HCT116 (cell line): ENCODE measurements around the gene ERRFI1. TPM values are rescaled to one million over a fixed set of nuclear protein-coding genes. Genes with fewer than 3 reads are reported as not detected.

Source experiments
- ATAC-seq: fragments of 200-7000 bp; cut with Tn5 transposase; 2 replicates; pipeline ENCODE4 v1.9.1; 2020; ENCODE audit warnings: mild to moderate bottlenecking, moderate library complexity
- BruUV-seq: library from RNA; stranded (reverse); fragments of 400-500 nt; replicated peaks from 2 replicates; lab custom pipeline; 2021; lab: Mats Ljungman, UMichigan
- CTCF ChIA-PET: fragments of 300-600 bp; sonication (Branson Sonifier 250); formaldehyde crosslinking; loops from one replicate; lab custom pipeline; 2021; ENCODE audit warnings: antibody characterized with exemption; lab: Charles Lee
- POLR2A ChIA-PET: fragments of 300-600, 350-600 bp; sonication (Branson Sonifier 250); formaldehyde crosslinking; loops from one replicate; lab custom pipeline; 2021; ENCODE audit warnings: antibody characterized with exemption; lab: Charles Lee
- RAD21 ChIA-PET, 2 experiments: fragments of 300-600 bp; sonication (Branson Sonifier 250); formaldehyde crosslinking; loops; one replicate each; lab custom pipeline; 2023; ENCODE audit warnings: low total read pairs in 2 of 2; ENCODE audit not compliant: uncharacterized antibody in 2 of 2, unreplicated experiment in 2 of 2, low non-redundant PET in 1 of 2; lab: Charles Lee
- DNase-seq: peaks from one replicate; pipeline ENCODE4 v3.0.0-alpha.2; 2010; ENCODE audit warnings: low read depth, low spot score
- H2AFZ ChIP-seq: fragments of 200-600 bp; shearing (Covaris generic), sonication (generic); 2 replicates; pipeline ENCODE4 v1.6.1; 2017; ENCODE audit warnings: low read depth, mixed run types, mixed read lengths, antibody characterized with exemption, low read length; ENCODE audit not compliant: poor library complexity, severe bottlenecking
- H3K27ac ChIP-seq: 2 replicates; pipeline ENCODE4 v1.5.1; 2012; ENCODE audit warnings: low read depth, low read length
- H3K27me3 ChIP-seq: fragments of 200-600 bp; sonication (generic); 2 replicates; pipeline ENCODE4 v1.6.1; 2016; ENCODE audit warnings: mixed run types, low read length, mixed read lengths; ENCODE audit not compliant: insufficient read depth
- H3K36me3 ChIP-seq, 2 experiments: fragments of 200-500 bp in 1 of 2; fragments of 200-600 bp in 1 of 2; sonication (Bioruptor generic) in 1 of 2; sonication (generic) in 1 of 2; 2 replicates each; pipeline versions ENCODE4 v1.5.1 to v1.6.1; 2014 to 2016; ENCODE audit warnings: low read length in 2 of 2, inconsistent platforms in 1 of 2, mixed read lengths in 1 of 2, mixed run types in 1 of 2; ENCODE audit not compliant: insufficient read depth in 2 of 2, control insufficient read depth in 1 of 2
- H3K4me1 ChIP-seq, 2 experiments: fragments of 200-600 bp in 1 of 2; sonication (generic) in 1 of 2; 2 replicates each; pipeline versions ENCODE4 v1.5.1 to v1.6.1; 2012 to 2017; ENCODE audit warnings: low read length in 2 of 2, inconsistent platforms in 1 of 2, mild to moderate bottlenecking in 1 of 2, mixed read lengths in 1 of 2, mixed run types in 1 of 2, moderate library complexity in 1 of 2; ENCODE audit not compliant: insufficient read depth in 2 of 2, control insufficient read depth in 1 of 2
- H3K4me2 ChIP-seq: fragments of 200-600 bp; sonication (generic); 2 replicates; pipeline ENCODE4 v1.6.1; 2017; ENCODE audit warnings: mixed run types, low read length, mixed read lengths
- H3K4me3 ChIP-seq, 2 experiments: fragments of 200-600 bp in 1 of 2; sonication (generic) in 1 of 2; replicated peaks in 1 of 2; 2 replicates each; pipeline ENCODE4 v1.5.1; 2011 to 2016; ENCODE audit warnings: low read length in 2 of 2, control low read depth in 1 of 2, low read depth in 1 of 2, mild to moderate bottlenecking in 1 of 2, mixed read lengths in 1 of 2, mixed run types in 1 of 2
- H3K79me2 ChIP-seq: fragments of 200-600 bp; sonication (generic); 2 replicates; pipeline ENCODE4 v1.6.1; 2017; ENCODE audit warnings: mild to moderate bottlenecking, mixed run types, low read length, moderate library complexity, mixed read lengths; ENCODE audit not compliant: insufficient read depth
- H3K9ac ChIP-seq: fragments of 200-600 bp; sonication (generic); 2 replicates; pipeline ENCODE4 v1.6.1; 2016; ENCODE audit warnings: low read length, mixed read lengths
- H3K9me2 ChIP-seq: fragments of 200-600 bp; sonication (generic), shearing (Covaris generic); 2 replicates; pipeline ENCODE4 v1.6.1; 2017; ENCODE audit warnings: mixed run types, mild to moderate bottlenecking, moderate library complexity; ENCODE audit not compliant: insufficient read depth
- H3K9me3 ChIP-seq, 2 experiments: fragments of 200-500 bp in 1 of 2; fragments of 200-600 bp in 1 of 2; sonication (Bioruptor generic) in 1 of 2; sonication (generic) in 1 of 2; 2 replicates each; pipeline ENCODE4 v1.6.1; 2014 to 2017; ENCODE audit warnings: low read length in 2 of 2, mixed read lengths in 2 of 2, inconsistent platforms in 1 of 2, low read depth in 1 of 2, mild to moderate bottlenecking in 1 of 2, mixed run types in 1 of 2, moderate library complexity in 1 of 2; ENCODE audit not compliant: control insufficient read depth in 1 of 2, insufficient read depth in 1 of 2
- H4K20me1 ChIP-seq: fragments of 200-600 bp; sonication (generic), shearing (Covaris generic); 2 replicates; pipeline ENCODE4 v1.6.1; 2017; ENCODE audit warnings: mixed run types, mild to moderate bottlenecking, moderate library complexity; ENCODE audit not compliant: insufficient read depth
- CBX3 ChIP-seq: IDR thresholded peaks from 2 replicates; pipeline ENCODE4 v1.6.1; 2012; ENCODE audit warnings: low read depth
- CTCF ChIP-seq, 3 experiments: fragments of 200-600 bp in 1 of 3; sonication (generic) in 1 of 3; IDR thresholded peaks in 2 of 3; conservative IDR thresholded peaks in 1 of 3; 2 replicates each; pipeline ENCODE4 v1.5.1; 2012 to 2017; ENCODE audit warnings: low read depth in 2 of 3, low read length in 2 of 3, antibody characterized with exemption in 1 of 3, borderline replicate concordance in 1 of 3, control low read depth in 1 of 3, mild to moderate bottlenecking in 1 of 3, mixed read lengths in 1 of 3, mixed run types in 1 of 3, moderate library complexity in 1 of 3; ENCODE audit not compliant: insufficient read depth in 1 of 3
- ELF1 ChIP-seq: IDR thresholded peaks from 2 replicates; pipeline ENCODE4 v1.6.1; 2012; ENCODE audit warnings: low read depth, borderline replicate concordance
- EZH2phosphoT487 ChIP-seq: fragments of 200-600 bp; IDR thresholded peaks from 2 replicates; pipeline ENCODE4 v1.6.1; 2018; ENCODE audit warnings: antibody characterized with exemption, borderline replicate concordance
- FOSL1 ChIP-seq: IDR thresholded peaks from 2 replicates; pipeline ENCODE4 v1.6.1; 2012; ENCODE audit warnings: low read depth
- POLR2AphosphoS5 ChIP-seq: IDR thresholded peaks from 2 replicates; pipeline ENCODE4 v1.6.1; 2011; ENCODE audit warnings: mild to moderate bottlenecking, low read depth, low read length, moderate library complexity
- RAD21 ChIP-seq: IDR thresholded peaks from 2 replicates; pipeline ENCODE4 v1.6.1; 2012; ENCODE audit warnings: low read depth, mild to moderate bottlenecking
- SIN3A ChIP-seq: IDR thresholded peaks from 2 replicates; pipeline ENCODE4 v1.6.1; 2012; ENCODE audit warnings: low read depth
- SP1 ChIP-seq: IDR thresholded peaks from 2 replicates; pipeline ENCODE4 v1.6.1; 2012; ENCODE audit warnings: low read depth
- SRF ChIP-seq: IDR thresholded peaks from 2 replicates; pipeline ENCODE4 v1.6.1; 2012; ENCODE audit warnings: low read depth
- ZFX ChIP-seq: fragments of 450-650 bp; IDR thresholded peaks from 2 replicates; pipeline ENCODE4 v1.6.1; 2017
- ZNF274 ChIP-seq: fragments of 200-500 bp; sonication (Bioruptor generic); IDR thresholded peaks from 2 replicates; pipeline ENCODE4 v1.6.1; 2014; ENCODE audit warnings: mild to moderate bottlenecking, low read depth, low read length, inconsistent platforms
- intact Hi-C: fragments of 100-400 bp; cut with micrococcal nuclease; formaldehyde crosslinking; loops from 2 replicates; pipeline ENCODE4 v1.10.0; 2022
- total RNA-seq: library from RNA; stranded (reverse); gene quantifications from one replicate; pipeline ENCODE4 v1.2.1, GENCODE V29; 2021; ENCODE audit not compliant: unreplicated experiment
- TF ChIP-seq, protein P1 (sequence below): IDR thresholded peaks from 2 replicates; pipeline ENCODE4 v1.6.1; 2012
- TF ChIP-seq, protein P2 (sequence below): IDR thresholded peaks from 2 replicates; pipeline ENCODE4 v1.6.1; 2011; ENCODE audit warnings: mild to moderate bottlenecking, low read length, moderate library complexity; ENCODE audit not compliant: insufficient replicate concordance; ENCODE audit errors: extremely low read depth
- TF ChIP-seq, protein P3 (sequence below): IDR thresholded peaks from 2 replicates; pipeline ENCODE4 v1.6.1; 2012; ENCODE audit warnings: low read depth

Gene ERRFI1
- total RNA-seq, 1 experiment from 2014 or later, result 777 TPM

DNA sequence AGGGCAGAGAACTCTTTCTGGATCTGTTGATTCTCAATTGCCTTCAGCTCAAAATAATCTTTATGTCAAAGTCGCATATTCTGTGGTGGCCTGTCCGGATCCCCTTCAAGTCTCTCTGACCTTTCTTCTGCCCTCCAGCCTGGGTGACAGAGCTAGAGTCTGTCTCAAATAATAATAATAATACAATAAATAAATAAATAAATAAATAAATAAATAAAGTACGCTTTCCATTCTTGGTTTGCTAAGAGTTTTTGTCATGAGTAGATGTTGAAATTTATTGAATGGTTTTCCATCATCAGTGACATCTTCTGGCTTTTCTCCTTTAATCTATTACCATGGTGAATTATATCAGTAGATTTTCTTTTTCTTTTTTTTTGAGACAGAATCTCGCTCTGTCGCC, 30.7 kb downstream of the ERRFI1 start:
- Histone ChIP-seq H3K9me3 (no peaks in the 10 kb centered on the region), H3K27ac (no peak overlapping the region), H3K9ac (no peak overlapping the region), H3K79me2 (no peaks in the 10 kb centered on the region), H3K9me2 (no peaks in the 10 kb centered on the region), H3K4me3 (no peak overlapping the region), H3K4me2 (no peak overlapping the region), H2AFZ (no peak overlapping the region), H3K36me3 (no peaks in the 10 kb centered on the region; a peak in 1 of 4 replicates), H3K4me1 (no peaks in the 10 kb centered on the region; a peak in 1 of 4 replicates), H4K20me1 (no peaks in the 10 kb centered on the region), H3K27me3 (no peaks in the 10 kb centered on the region)
- ATAC-seq, result no peak
- BruUV-seq, result no TSS peak
- RAD21 ChIA-PET, result no interaction called here
- TF ChIP-seq ELF1 (no peak), FOSL1 (no peak), ZFX (no peak), SRF (no peak), SIN3A (no peak), CBX3 (no peak), SP1 (no peak), POLR2AphosphoS5 (no peak), ZNF274 (no peak), EZH2phosphoT487 (no peak), RAD21 (no peak), CTCF (IDR thresholded peaks at IDR 0.05 in 2 of 3, conservative IDR thresholded peaks at IDR 0.05 in 1 of 3; ENCODE audit: borderline replicate concordance in 1 of 3, insufficient read depth in 1 of 3, low read depth in 2 of 3, low read length in 2 of 3) (no peak)
- TF ChIP-seq, protein P1, sequence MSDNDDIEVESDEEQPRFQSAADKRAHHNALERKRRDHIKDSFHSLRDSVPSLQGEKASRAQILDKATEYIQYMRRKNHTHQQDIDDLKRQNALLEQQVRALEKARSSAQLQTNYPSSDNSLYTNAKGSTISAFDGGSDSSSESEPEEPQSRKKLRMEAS, result no peak
- TF ChIP-seq, protein P2, sequence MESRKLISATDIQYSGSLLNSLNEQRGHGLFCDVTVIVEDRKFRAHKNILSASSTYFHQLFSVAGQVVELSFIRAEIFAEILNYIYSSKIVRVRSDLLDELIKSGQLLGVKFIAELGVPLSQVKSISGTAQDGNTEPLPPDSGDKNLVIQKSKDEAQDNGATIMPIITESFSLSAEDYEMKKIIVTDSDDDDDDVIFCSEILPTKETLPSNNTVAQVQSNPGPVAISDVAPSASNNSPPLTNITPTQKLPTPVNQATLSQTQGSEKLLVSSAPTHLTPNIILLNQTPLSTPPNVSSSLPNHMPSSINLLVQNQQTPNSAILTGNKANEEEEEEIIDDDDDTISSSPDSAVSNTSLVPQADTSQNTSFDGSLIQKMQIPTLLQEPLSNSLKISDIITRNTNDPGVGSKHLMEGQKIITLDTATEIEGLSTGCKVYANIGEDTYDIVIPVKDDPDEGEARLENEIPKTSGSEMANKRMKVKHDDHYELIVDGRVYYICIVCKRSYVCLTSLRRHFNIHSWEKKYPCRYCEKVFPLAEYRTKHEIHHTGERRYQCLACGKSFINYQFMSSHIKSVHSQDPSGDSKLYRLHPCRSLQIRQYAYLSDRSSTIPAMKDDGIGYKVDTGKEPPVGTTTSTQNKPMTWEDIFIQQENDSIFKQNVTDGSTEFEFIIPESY, result no peak
- TF ChIP-seq, protein P3, sequence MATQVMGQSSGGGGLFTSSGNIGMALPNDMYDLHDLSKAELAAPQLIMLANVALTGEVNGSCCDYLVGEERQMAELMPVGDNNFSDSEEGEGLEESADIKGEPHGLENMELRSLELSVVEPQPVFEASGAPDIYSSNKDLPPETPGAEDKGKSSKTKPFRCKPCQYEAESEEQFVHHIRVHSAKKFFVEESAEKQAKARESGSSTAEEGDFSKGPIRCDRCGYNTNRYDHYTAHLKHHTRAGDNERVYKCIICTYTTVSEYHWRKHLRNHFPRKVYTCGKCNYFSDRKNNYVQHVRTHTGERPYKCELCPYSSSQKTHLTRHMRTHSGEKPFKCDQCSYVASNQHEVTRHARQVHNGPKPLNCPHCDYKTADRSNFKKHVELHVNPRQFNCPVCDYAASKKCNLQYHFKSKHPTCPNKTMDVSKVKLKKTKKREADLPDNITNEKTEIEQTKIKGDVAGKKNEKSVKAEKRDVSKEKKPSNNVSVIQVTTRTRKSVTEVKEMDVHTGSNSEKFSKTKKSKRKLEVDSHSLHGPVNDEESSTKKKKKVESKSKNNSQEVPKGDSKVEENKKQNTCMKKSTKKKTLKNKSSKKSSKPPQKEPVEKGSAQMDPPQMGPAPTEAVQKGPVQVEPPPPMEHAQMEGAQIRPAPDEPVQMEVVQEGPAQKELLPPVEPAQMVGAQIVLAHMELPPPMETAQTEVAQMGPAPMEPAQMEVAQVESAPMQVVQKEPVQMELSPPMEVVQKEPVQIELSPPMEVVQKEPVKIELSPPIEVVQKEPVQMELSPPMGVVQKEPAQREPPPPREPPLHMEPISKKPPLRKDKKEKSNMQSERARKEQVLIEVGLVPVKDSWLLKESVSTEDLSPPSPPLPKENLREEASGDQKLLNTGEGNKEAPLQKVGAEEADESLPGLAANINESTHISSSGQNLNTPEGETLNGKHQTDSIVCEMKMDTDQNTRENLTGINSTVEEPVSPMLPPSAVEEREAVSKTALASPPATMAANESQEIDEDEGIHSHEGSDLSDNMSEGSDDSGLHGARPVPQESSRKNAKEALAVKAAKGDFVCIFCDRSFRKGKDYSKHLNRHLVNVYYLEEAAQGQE, result no peak
- CTCF ChIA-PET, result no interaction called here
- intact Hi-C loops, result no loop called here
- POLR2A ChIA-PET, result no interaction called here
- DNase-seq, result no peak
